WTC11 (cell line): ENCODE results near the gene SLC39A7.

Experiments
- TF ChIP-seq, protein P1 (sequence below): sonication (generic); formaldehyde crosslinking; IDR thresholded peaks from 2 replicates; pipeline ENCODE4 v1.8.1; 2023; ENCODE audit warnings: mild to moderate bottlenecking, missing genetic modification reagents, moderate library complexity
- TF ChIP-seq, protein P2 (sequence below): sonication (generic); formaldehyde crosslinking; conservative IDR thresholded peaks from 2 replicates; pipeline ENCODE4 v1.8.1; 2022; ENCODE audit warnings: mild to moderate bottlenecking, missing genetic modification reagents
- TF ChIP-seq, protein P3 (sequence below): fragments of 200-600 bp; IDR thresholded peaks from 2 replicates; pipeline ENCODE4 v1.8.0; 2022; ENCODE audit warnings: antibody characterized with exemption

DNA sequence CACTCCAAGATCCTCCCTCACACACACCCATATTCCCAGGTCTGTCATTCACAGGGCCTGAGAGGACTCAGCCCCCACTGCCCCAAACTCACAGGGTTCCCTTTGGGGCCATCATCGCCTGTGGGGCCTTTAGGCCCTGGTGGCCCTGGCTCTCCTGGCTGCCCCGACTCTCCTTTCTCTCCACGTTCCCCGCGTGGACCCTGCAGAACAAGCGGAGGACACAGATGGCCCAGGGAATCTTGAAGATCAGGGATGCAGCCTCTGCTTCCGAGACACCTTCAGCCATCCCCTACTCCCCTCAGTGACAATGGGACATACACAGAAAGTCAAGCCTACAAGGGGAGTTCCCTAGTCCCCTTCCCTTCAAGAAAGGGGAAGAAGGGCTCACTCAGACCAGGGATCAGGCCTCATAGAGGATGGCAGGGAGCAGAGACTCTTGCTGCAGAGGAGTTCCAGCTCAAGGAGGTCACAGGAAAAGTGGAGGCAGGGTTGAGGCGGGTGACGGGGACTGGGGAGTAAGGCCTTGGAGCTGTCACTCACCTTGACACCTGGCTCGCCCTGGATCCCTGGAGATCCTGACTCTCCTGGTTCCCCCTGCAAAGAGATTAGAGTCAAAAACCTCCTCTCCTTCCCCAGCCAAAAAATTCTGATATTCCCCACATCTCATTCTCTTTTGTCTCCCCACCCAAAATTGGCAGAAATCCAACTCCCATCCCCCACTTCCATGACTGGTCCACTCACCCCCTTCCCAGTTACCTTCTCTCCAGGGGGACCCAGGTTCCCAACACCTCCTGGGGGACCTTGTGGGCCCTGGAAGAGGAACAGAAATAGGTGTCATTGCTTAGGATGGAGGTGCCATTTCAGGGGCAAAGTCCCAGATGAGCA is 31.1 kb upstream of the SLC39A7 start:
- TF ChIP-seq, protein P1, sequence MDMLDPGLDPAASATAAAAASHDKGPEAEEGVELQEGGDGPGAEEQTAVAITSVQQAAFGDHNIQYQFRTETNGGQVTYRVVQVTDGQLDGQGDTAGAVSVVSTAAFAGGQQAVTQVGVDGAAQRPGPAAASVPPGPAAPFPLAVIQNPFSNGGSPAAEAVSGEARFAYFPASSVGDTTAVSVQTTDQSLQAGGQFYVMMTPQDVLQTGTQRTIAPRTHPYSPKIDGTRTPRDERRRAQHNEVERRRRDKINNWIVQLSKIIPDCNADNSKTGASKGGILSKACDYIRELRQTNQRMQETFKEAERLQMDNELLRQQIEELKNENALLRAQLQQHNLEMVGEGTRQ (CRISPR knock-in tag) = no peak
- TF ChIP-seq, protein P2, sequence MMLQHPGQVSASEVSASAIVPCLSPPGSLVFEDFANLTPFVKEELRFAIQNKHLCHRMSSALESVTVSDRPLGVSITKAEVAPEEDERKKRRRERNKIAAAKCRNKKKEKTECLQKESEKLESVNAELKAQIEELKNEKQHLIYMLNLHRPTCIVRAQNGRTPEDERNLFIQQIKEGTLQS (CRISPR knock-in tag) = no peak
- TF ChIP-seq, protein P3, sequence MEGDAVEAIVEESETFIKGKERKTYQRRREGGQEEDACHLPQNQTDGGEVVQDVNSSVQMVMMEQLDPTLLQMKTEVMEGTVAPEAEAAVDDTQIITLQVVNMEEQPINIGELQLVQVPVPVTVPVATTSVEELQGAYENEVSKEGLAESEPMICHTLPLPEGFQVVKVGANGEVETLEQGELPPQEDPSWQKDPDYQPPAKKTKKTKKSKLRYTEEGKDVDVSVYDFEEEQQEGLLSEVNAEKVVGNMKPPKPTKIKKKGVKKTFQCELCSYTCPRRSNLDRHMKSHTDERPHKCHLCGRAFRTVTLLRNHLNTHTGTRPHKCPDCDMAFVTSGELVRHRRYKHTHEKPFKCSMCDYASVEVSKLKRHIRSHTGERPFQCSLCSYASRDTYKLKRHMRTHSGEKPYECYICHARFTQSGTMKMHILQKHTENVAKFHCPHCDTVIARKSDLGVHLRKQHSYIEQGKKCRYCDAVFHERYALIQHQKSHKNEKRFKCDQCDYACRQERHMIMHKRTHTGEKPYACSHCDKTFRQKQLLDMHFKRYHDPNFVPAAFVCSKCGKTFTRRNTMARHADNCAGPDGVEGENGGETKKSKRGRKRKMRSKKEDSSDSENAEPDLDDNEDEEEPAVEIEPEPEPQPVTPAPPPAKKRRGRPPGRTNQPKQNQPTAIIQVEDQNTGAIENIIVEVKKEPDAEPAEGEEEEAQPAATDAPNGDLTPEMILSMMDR = no peak
